CD4-positive, alpha-beta T cell treated with Interleukin-17A for 1 hour (primary cell): ENCODE measurements around the gene RAB42.
"Not testable (repeated sequence)": the region's sequence is repeated elsewhere in the genome, so short reads cannot be mapped to it uniquely, and the experiment has no call there.

ENCODE experiments used
- DNase-seq: peaks from one replicate; pipeline ENCODE4 v3.0.0-alpha.2; 2020

RAB42 gene, protein sequence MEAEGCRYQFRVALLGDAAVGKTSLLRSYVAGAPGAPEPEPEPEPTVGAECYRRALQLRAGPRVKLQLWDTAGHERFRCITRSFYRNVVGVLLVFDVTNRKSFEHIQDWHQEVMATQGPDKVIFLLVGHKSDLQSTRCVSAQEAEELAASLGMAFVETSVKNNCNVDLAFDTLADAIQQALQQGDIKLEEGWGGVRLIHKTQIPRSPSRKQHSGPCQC

GRCh38 chr1:28591708-28592320 lies at the start of gene RAB42:
TSS of gene RAB42 (plus strand) at chr1:28592265. CDS start at chr1:28592512, 247 bp downstream.
- DNase-seq = peak; percentile 19

DNA sequence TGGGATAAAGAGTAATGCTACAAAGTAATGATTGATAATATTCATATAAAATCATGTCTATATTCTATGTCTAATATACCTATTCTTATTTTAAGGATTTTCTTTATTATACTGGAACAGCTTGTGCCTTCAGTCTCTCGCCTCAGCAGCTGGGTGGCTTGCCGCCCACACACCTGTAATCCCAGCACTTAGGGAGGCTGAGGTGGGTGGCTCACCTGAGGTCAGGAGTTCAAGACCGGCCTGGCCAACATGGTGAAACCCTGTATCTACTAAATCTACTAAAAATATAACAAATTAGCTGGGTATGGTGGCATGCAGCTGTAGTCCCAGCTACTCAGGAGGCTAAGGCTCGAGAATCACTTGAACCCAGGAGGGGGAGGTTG lies 46.8 kb upstream of the RAB42 start:
- DNase-seq = no peak

DNA sequence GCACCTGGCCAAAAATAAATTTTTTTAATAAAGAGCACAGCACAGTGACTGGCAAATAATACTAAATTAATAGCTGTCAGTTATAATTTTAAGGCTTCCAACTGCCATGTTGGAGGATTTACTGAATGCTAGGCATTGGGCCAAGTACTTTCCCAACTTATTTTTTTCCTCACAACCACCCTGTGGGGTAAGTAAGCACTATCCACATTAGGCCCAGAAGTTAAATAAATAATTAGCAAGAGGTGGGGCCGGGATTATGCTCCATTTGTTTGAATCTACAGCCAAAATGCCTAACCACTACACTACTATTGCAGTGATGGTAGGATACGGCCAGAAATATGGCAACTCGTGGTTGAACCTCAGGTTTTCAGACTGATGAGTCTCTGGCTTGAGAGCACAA lies 43.7 kb upstream of the RAB42 start:
- DNase-seq = no peak

GRCh38 chr1:28551381-28551780 lies 40.7 kb upstream of the RAB42 start:
- no peak for DNase-seq

DNA sequence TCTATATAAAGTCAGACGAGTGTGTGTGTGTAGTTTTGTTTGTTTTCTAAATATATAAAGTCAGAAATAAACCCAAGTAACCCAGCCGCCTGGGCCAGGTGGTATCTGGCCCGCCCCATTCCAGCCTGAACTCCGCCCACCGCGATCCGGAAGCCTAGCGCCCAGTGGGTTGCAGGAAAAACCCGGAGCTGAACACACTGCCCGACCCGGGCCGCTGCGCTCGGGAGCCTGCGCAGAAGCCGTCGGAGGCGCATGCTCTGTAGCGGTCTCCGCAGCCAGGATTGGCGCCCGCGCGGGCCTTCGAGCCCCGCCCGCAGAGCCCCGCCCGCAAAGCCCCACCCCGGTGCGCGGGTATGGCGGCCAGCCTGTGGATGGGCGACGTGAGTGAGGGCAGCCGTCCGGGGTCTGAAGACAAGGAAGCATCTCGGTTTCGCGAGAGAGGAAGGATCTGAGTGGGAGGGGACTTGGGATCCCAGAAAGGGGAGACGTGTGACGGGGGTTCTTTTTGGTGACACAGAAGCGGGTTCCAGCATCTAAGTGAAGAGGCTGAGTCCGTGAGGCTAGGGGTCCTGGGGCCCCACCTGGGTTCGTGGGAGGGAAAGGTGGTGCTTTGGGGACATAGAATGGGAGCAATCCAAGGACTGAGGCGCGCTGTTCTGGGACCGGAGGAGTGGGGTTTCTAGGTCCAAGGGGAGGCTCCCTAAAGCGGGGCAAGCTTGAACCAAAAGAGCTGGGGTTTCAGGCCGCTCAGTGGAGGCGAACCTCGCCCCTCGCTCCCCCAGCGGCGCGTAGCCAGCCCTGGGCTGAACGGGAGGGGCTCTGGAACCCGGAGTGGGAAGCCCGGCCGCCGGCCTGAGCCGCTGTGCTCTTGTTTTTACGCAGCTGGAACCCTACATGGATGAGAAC lies 39.1 kb upstream of the RAB42 start, which contains the start of gene TRNAU1AP:
TRNAU1AP (plus strand) TSS at position 328 of the 906 bp plus-strand sequence; CDS start at position 354, 26 bp downstream.
- peak; percentile 98 for DNase-seq

DNA sequence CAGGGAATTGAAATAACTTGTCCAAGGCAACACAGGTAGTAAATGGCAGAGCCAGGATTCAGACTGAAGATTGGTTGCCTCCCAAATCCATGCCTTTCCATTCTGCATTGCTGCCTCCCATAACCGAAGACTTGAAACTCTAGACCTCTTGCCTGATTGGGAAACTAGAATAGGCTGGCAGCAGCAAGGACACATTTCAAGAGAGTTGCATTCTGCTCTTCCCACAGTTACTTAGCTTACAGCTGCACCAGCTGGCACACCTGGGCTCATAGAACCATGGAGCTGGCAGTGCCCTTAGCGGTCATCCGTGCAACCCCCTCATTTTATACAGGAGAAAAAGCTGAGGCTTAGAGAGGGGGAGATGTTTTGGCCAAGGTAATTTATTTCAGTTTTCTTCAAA lies 31.2 kb upstream of the RAB42 start:
- no peak for DNase-seq

- no peak for DNase-seq
These were observed 27.8 kb upstream of the RAB42 start for GRCh38 chr1:28564310-28564709.

- no peak for DNase-seq
These were observed 27.0 kb upstream of the RAB42 start for GRCh38 chr1:28565040-28565439.

GRCh38 chr1:28565726-28566125 lies 26.3 kb upstream of the RAB42 start:
- DNase-seq = no peak

GRCh38 chr1:28566931-28567330 lies 25.1 kb upstream of the RAB42 start:
- DNase-seq = no peak

GRCh38 chr1:28571911-28572310 lies 20.2 kb upstream of the RAB42 start:
- DNase-seq = no peak

DNA sequence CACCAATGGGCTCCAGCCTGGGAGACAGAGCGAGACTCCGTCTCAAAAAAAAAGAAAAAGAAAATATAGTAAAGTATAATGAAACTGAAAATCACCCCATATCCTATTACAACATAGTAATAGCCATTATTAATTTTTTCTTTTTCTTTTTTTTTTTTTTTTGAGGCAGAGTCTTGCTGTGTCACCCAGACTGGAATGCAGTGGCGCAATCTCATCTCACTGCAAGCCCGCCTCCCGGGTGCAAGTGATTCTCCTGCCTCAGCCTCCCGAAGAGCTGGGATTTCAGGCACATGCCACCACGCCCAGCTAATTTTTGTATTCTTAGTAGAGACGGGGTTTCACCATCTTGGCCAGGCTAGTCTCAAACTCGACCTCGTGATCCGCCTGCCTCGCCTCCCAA lies 19.2 kb upstream of the RAB42 start:
- DNase-seq = not testable (repeated sequence)

DNA sequence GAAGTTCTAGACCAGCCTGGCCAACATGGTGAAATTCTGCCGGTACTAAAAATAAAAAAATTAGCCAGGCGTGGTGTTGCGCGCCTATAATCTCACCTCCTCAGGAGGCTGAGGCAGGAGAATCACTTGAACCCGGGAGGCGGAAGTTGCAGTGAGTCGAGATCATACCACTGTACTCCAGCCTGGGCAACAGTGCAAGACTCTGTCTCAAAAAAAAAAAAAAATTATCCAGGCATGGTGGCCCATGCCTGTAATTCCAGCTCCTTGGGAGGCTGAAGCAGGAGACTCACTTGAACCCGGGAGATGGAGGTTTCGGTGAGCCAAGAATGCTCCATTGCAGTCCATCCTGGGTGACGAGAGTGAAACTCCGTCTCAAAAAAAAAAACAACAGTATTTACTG lies 18.5 kb upstream of the RAB42 start:
- DNase-seq = no peak

- DNase-seq = peak; percentile 11
These were observed 14.9 kb upstream of the RAB42 start for GRCh38 chr1:28577052-28577678.

- DNase-seq = peak; percentile 17
These were observed 14.1 kb upstream of the RAB42 start for GRCh38 chr1:28577738-28578536.

GRCh38 chr1:28578696-28579218 lies 13.3 kb upstream of the RAB42 start:
- no peak for DNase-seq

- DNase-seq = no peak
These were observed 12.7 kb upstream of the RAB42 start for GRCh38 chr1:28579401-28579800.

DNA sequence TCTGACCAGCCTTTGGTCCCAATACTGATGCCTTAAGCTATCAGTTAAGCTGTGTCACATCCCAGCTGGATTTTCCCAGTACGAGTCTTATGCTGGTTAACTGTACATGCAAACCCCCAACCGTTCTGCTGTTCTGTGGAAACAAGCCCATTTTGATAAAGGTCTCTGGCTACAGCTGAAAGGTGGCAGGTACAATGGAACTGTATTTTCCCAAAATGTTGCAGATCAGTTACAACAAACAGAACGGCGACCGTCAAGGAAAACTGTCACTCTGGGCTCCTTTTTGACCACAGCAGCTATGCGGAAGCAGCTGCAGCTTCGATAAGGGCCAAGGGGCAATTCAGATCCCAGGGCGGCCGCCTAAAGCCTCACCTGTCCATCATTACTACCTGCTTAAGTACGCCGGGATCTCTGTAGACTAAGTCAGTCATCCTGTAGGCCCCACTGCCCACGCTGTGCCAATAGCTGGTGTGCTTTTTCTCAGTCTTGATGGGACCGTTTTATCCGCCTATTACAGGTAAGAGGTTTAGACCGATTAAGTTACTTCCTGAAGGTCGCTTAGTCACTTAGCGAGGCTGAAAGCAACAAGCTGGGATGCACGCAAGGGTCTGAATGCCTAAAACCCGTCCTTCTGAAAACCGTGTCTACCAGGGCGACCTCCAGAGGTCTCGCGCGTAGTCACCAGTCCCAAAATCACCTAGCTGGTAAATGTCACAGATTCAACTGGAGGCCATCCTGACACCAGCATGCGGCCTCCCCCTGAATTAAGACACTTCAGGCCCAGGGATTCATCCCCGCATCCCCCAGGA lies 11.1 kb upstream of the RAB42 start:
- peak; percentile 71 for DNase-seq

DNA sequence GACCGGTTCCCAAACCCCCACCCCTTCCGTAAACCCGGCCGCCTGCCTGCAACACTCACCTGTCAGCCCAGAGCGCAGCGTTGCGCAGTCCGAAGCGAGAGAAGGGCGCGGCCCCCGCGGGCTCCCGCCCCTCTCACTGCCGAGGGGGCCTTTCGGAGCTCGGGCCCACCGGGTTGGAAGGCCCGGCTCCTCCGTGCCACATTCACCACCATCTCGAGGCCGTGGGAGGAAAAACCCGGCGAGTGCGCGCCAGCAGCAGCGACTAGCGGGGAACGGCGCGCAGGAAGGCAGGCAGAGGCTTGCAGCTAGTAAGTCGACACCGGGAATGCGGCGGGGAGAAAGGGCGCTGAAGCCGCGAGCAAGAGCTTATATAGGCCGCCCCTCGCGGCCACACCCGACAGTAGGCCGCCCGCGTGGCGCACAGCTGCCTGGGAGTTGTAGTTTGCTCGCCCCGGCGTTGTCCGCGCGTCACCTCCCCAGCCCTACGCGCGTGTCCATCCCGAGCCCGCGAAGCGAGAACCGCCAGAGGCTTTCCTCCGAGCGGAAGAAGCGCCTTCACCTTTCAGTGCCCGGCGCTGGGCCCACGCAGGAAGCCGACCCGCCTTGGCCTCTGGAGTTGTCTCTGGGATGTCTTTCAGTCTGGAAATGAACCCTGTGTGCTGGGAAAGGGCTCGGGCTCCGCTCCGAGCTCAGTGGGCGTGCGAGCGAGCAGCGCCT lies 10.4 kb upstream of the RAB42 start:
- peak; percentile 95 for DNase-seq

DNA sequence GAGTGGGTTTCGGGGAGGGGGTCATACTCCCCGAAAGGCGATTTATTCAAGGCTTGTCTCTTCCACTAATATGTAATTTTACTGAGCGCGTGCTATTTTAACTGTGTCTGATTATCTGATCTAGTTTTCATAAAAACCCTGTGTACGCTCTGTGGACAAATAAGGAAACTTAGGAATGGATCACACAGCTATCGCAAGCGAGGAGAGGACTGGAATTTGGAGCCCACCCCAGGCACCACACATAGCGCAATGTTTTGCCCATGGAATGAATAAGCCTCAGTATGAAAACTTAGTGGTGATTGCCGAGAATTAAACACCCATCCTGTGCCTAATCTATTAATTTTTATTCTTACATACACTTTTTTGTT lies 9.8 kb upstream of the RAB42 start:
- DNase-seq = no peak
